Stimulated activated CD4-positive, alpha-beta T cell treated with anti-CD3 and anti-CD28 coated beads, Interleukin-15, amount 100 ng/mL, for 48 hours (primary cell): Measurements from ENCODE around the gene SYNGR1.
"Not testable (repeated sequence)": the region's sequence is repeated elsewhere in the genome, so short reads cannot be mapped to it uniquely, and the experiment has no call there.

Experiments used
- DNase-seq, 2 donors: peaks; one replicate each; pipeline ENCODE4 v3.0.0-alpha.2; 2020; ENCODE audit warnings: low read depth in 2 of 2

SYNGR1 gene

DNA sequence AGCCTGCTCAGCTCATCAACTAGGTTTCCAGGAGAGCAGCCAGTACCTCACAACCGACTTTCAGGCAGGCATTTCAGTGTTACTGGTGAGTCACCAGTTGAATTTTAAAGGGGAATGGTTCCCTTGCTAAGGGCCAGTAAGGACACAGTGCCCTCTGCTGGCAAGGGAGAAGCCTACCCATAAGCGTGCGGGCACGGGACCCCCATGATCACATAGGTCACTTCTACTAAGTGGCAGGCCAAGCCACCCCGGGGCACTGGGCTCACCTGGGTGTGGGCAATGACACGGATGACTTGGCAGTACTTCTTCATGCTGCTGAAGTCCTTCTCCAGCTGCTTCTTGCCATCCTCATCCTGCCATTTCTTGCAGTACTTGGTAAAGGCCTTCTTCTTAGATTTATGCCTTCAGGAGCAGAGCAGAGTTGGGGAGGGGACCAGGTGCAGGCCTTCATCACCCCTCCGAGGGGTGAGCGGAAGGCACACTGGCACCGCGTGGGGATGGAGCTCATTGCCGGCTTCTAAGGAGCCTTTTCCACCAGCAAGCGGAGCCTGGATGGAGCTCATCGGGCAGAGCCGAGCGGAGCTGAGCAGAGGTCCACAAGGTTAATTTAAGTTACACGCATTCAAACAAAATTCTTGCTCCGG lies 33.2 kb upstream of the SYNGR1 start:
- DNase-seq: peak; percentile 67 to 78

- DNase-seq: no peak
Observed at GRCh38 chr22:39317084-39317774, 32.6 kb upstream of the SYNGR1 start.

- no peak for DNase-seq
Observed at GRCh38 chr22:39317775-39318506, 31.9 kb upstream of the SYNGR1 start.

GRCh38 chr22:39318507-39319283 lies 31.1 kb upstream of the SYNGR1 start:
- DNase-seq: no peak

DNA sequence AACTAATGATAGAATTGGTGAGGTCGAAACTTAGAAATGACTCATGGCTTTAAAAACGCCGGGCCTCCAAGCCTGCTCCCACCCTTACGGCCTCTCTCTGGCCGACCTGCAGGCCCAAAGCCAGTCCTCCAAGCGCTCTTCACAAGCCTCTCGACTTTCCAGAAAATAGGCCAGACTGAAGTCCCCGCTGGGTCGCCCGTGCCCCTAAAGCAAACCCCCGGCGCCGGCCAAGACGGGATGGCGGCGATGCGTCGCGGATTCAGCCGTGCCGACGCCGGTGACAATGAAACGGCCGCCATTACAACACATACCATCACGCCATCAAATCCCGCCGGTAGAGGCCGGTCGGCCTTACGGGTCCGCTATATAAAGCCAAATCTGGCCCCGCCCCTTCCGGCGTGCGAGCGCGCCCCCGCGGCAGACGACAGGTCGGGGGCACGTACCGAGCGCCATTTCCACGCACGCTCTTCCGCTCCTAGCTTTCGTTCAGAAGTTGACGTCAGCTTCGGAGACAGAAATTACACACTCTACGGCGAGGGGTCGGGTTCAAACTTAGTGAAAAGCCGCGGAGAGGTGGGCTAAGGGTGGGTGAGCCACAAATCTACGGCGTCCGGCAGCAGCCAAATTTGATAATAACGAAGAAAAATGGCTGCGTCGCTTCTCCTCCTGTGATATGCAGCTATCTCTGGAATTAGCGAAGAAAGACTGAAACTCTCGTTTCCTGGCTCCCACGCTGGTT lies 30.3 kb upstream of the SYNGR1 start, which contains the start of gene RPL3:
Gene RPL3, minus strand, starts transcription at position 340 of the 739 bp plus-strand sequence. Its CDS starts 26 bp downstream, at position 314.
- DNase-seq: peak; percentile 91 to 92

DNA sequence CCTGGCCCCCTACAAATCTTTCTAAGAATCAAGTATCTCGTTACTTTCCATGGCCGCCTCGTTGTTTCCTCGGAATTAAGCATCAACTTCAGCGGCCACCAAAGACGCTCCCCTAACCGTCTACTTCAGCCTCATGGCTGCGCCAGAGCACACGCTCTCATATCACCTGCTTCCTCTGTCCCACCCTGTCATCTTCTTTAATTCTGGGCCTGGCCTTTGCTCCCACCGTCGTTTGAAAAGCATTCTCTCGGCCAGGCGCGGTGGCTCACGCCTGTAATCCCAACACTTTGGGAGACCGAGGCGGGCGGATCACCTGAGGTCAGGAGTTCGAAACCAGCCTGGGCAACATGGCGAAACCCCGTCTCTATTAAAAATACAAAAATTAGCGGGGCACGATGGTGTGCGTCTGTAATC lies 29.2 kb upstream of the SYNGR1 start:
- not testable (repeated sequence) for DNase-seq

GRCh38 chr22:39325392-39325932 lies 24.3 kb upstream of the SYNGR1 start:
- DNase-seq: no peak

DNA sequence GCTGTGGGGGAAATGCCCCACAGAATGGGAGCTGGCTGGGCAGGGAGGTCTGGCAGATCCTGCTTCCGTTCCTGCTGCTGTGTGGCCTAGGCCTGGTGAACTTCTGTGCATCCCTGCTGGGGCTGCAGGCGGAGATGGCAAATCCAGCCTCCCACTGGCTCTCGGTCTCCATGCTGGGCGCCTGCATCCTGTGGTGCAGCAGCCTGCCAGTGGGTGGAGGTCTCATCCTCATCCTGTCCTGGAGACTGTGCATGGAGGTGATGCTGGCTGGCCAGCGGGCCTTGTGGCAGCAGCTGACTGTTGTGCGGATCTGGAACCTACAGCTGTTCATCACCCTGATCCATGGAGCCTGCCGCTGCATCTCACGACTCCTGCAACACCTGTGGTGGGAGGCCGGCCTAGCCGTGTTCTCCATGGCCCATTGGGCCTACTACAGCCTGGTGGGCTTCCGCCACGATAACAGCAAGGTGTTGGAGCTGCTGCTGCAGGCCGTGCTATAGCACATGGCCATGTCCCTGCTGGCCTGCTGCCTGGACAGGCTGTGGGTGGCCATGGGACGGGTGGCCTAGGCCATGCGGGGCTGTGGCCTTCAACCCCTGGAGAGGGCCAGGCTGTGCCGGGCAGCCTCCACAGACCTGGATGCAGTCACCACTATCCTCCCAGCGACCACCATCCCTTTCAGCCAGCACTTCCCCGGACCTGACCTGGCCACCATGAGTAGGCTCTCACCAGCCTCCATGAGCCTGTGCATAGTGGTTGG lies 21.6 kb upstream of the SYNGR1 start:
- no peak for DNase-seq

GRCh38 chr22:39330553-39330952 lies 19.2 kb upstream of the SYNGR1 start:
- DNase-seq: not testable (repeated sequence)

GRCh38 chr22:39332441-39333064 lies 17.2 kb upstream of the SYNGR1 start:
- no peak for DNase-seq

DNA sequence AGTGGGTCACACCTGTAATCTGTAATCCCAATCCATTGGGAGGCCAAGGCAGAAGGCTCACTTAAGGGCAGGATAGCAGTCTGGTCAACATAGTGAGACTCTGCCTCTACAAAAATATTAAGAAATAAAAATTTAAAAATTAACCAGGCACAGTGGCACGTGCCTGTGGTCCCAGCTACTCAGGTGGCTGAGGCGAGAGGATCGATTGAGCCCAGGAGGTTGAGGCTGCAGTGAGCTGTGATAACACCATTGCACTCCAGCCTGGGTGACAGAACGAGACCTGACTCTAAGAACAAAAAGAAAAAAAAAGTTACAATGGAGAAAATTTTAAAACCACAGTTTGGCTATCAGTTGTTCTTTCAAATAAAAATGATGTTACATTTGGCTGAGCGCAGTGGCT lies 13.4 kb upstream of the SYNGR1 start:
- no peak for DNase-seq

- DNase-seq: not testable (repeated sequence)
Observed at GRCh38 chr22:39339775-39340174, 10.0 kb upstream of the SYNGR1 start.

DNA sequence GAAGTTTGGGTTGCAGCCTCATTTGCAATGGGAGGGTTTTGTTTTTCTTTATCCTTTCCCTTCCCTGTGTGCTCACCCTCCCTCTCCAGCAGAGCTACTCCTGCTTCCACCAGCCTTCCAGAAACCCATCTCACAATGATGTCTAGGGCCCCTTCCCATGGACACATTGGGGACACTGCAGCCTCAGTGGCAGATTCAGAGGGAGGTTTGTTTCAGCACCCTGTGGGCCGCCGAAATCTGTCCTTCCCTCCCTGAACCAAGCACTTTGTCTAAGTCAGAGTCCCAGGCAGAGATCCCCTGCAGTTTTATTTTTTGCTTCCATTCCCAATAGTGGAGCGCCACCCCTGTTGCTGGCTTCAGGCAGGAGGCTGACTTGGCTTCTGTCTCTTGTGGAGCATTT lies 8.6 kb upstream of the SYNGR1 start:
- no peak for DNase-seq

DNA sequence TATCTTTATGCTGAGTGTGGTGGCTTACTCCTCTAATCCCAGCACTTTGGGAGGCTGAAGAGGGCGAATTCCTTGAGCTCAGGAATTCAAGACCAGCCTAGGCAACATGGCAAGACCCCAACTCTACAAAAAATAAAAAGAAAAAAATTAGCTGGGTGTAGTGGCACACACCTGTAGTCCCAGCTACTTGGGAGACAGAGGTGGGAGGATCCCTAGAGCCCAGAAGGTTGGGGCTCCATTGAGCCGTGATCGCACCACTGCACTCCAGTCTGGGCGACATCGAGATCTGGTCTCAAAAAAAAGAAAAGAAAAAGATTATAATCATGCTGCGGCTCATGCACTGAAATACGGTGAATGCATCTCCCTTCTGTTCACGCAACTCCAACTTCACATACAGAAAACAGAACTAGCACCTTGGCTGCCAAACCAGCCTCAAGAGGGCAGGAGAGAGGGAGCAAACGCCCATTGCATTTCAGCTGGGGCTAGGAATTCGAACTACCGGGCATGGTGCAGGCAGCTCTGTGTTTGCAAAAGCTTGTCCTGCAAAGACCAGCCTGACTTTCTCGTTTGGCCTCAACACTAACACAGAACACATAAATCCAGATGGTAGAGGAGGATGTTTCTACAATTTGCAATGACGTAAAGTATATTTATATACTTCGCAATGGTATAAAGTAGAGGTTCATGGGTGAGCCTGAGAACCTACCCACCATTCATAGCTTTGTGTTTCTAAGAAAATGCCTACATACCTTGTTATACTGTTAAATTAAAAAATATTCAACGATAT lies 6.3 kb upstream of the SYNGR1 start:
- peak in 1 of 2 donors; percentile 26 for DNase-seq

DNA sequence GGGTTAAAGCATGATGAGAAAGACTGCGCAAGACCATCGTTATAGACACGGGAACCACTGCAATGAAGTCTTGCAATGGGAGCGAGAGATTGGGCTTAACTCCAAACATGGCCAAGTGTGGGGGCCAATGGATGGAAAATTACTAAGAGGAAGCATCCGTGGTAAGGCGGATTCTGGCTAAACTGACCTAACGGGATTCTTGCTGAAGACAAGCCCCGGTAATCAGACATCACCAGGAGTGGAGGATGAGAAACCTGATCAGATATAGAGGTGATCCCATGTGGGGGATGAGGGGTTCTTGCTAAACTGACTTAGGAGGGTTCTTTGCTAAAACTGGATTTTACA lies 5.8 kb upstream of the SYNGR1 start:
- DNase-seq: no peak

DNA sequence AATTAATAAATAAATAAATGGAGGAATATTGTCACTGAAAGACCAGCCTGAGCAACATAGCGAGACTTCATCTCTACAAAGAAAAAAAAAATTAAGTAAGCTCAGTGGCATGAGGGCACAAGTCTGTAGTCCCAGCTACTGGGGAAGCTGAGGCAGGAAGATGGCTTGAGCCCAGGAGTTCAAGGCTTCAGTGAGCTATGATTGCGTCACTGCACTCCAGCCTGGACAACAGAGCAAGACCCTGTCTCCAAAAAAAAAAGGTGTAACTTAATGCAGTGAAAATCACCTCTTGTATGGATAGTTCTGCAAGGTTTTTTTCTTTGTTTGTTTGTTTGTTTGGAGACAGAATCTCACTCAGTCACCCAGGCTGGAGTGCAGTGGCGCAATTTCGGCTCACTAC lies 4.6 kb upstream of the SYNGR1 start:
- no peak for DNase-seq

DNA sequence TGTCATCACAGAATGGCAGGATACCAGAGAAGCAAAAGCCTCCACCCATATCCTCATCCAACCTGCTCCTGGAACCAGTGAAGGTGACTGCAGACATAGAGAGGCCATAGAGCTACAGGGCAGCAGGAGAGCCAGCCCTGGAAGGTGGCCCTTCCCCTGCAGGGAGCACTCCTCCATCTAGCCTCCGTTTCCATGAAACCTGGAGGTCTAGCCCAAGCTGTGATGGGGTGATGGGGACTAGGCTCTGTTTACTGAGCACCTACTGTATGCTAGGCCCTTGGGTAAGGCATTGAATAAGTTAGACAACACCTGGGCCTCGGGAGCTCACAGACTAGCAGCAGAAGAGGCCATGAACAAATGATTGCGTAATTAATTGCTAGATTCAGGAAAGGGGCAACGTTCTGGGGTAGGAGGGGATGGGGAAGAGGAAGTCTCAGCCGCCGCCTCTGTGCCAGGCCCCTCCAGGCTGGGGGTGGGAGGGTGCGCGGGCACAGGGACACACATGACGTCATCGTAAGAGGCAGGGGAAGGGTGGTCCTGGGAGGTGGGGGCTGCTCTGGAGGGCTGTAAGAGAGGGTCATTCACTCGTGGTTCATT lies 784 bp upstream of the SYNGR1 start:
- DNase-seq: no peak

DNA sequence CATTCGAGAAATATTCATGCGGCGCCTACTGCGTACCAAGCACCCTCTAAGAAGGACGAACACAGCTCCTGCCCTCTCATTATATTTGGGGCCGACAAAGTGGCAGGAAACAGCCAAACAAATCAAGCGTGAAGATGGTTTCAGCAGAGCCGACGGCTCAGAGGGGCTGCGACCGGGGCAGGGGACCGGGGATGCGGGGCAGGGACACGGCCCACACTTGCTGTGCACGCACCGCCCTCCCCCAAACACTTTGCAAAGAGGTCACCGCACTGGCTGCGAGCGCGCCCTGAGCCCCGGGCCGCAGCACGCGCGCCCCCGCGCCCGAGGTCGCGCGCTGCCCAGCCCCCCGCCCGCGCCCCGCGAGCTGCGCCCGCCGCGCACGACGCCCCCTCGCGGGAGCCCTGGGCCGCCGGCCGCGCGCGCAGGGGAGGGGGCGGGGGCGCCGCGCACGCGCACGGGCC lies 255 bp upstream of the SYNGR1 start:
- DNase-seq: no peak
